22Rv1 (cell line): ENCODE measurements around the gene TMEM259.

Experiments
- ZFX ChIP-seq: fragments of 450-650 bp; IDR thresholded peaks from 2 replicates; pipeline ENCODE4 v1.6.1; 2017; ENCODE audit warnings: antibody characterized with exemption, borderline replicate concordance
- TF ChIP-seq, protein P1 (sequence below): fragments of 450-650 bp; IDR thresholded peaks from 2 replicates; pipeline ENCODE4 v1.5.1; 2017; ENCODE audit warnings: mild to moderate bottlenecking

DNA sequence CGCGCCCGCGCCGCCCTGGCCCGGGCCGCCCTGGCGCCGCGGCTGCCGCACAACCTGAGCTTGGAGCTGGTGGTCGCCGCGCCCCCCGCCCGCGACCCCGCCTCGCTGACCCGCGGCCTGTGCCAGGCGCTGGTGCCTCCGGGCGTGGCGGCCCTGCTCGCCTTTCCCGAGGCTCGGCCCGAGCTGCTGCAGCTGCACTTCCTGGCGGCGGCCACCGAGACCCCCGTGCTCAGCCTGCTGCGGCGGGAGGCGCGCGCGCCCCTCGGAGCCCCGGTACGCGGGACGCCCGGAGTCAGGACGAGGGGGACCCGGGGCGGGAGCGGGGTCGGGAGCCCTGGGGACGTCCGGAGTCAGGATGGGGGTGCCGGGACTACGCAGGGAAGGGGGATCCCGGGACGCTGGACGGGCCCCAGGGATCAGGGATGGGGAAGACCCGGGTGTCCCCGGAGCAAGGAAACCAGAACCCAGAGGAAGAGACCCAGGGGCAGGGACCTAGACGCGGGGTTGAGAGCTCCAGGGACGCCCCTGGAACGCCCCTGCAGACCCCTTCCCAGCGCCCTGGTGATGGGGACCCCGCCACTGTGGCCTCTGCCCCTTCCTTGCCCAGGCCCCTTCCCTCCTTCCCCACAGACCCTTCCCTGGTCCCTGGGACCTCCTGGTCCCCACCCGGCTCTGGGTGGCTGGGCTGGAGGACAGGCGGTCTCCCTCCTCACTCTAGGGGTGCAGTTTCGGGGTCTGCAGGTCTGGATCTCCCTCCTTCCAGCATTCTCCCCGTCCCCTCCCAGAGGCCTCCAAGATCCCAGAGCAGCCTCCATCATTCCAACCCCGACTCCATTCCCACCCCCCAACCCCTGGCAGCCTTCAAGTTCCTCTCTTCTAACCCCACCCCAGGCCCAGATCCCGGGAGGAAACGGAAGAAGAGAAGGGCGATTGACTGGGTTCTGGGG lies 20.1 kb downstream of the TMEM259 start:
- TF ChIP-seq, protein P1, sequence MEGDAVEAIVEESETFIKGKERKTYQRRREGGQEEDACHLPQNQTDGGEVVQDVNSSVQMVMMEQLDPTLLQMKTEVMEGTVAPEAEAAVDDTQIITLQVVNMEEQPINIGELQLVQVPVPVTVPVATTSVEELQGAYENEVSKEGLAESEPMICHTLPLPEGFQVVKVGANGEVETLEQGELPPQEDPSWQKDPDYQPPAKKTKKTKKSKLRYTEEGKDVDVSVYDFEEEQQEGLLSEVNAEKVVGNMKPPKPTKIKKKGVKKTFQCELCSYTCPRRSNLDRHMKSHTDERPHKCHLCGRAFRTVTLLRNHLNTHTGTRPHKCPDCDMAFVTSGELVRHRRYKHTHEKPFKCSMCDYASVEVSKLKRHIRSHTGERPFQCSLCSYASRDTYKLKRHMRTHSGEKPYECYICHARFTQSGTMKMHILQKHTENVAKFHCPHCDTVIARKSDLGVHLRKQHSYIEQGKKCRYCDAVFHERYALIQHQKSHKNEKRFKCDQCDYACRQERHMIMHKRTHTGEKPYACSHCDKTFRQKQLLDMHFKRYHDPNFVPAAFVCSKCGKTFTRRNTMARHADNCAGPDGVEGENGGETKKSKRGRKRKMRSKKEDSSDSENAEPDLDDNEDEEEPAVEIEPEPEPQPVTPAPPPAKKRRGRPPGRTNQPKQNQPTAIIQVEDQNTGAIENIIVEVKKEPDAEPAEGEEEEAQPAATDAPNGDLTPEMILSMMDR = no peak
- no peak for TF ChIP-seq ZFX
